ENCODE data around the gene HSPB6.

Gene HSPB6

DNA sequence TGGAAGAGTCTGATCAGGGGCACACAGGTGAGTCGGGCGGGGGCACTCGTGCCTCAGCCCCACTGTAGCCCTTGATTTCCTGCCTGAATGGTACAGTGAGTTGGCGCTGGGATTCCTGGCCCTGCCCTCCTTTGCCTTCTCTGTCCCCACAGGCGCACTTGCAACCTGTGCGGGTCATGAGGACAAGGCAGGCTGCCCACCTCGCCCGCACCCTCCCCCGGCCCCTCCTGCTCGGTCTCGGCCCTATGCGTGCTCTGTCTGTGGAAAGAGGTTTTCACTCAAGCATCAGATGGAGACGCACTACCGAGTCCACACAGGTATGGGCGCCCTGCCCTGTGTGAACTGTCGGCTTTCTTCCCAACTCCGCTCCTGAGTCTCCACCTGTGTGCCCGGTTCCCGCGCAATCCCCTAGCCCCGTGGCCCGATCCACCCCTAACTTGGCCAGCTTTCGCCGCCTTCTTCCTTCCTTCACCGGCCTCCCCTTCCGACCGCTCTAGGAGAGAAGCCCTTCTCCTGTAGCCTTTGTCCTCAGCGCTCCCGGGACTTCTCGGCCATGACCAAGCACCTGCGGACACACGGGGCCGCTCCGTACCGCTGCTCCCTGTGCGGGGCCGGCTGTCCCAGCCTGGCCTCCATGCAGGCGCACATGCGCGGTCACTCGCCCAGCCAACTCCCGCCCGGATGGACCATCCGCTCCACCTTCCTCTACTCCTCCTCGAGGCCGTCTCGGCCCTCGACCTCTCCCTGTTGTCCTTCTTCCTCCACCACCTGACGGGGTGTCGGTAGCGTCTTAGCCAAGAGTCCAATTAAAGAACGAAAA, 40.6 kb downstream of the HSPB6 start:
- Histone ChIP-seq H3K9me3 (ENCODE audit: low read length) (no peaks in the 10 kb centered on the region), H3K9me2 (ENCODE audit: low read depth, low read length) (no peaks in the 10 kb centered on the region), H3K27me3 (ENCODE audit: insufficient read depth, low read length) (peaks cover 7% of the 10 kb centered on the region), H3F3A (ENCODE audit: insufficient read depth, low read length) (no peaks in the 10 kb centered on the region), H3K27ac (ENCODE audit: low read depth, low read length, poor library complexity, severe bottlenecking) (no peak overlapping the region), H2AFZ (ENCODE audit: low read length) (no peak overlapping the region), H3K4me2 (ENCODE audit: low read length) (peak overlapping the region; percentile 73), H3K4me1 (ENCODE audit: insufficient read depth, low read length, severe bottlenecking) (peaks cover 27% of the 10 kb centered on the region), H3K9ac (ENCODE audit: low read length) (peak overlapping the region; percentile 61; the same call in 1 of the 2 replicates), H3K79me2 (ENCODE audit: insufficient read depth, low read length) (peaks cover 8% of the 10 kb centered on the region), H3K4me3 (ENCODE audit: low read depth, low read length, poor library complexity, severe bottlenecking) (peak overlapping the region; percentile 66), H4K20me1 (ENCODE audit: insufficient read depth, low read length) (no peaks in the 10 kb centered on the region), H3K36me3 (ENCODE audit: insufficient read depth, low read length) (peaks cover 14% of the 10 kb centered on the region; the same call in 1 of the 2 replicates)
- TF ChIP-seq EZH2 (IDR thresholded peaks at IDR 0.05; ENCODE audit: borderline replicate concordance, low read length) = no peak
- TF ChIP-seq, protein P1, sequence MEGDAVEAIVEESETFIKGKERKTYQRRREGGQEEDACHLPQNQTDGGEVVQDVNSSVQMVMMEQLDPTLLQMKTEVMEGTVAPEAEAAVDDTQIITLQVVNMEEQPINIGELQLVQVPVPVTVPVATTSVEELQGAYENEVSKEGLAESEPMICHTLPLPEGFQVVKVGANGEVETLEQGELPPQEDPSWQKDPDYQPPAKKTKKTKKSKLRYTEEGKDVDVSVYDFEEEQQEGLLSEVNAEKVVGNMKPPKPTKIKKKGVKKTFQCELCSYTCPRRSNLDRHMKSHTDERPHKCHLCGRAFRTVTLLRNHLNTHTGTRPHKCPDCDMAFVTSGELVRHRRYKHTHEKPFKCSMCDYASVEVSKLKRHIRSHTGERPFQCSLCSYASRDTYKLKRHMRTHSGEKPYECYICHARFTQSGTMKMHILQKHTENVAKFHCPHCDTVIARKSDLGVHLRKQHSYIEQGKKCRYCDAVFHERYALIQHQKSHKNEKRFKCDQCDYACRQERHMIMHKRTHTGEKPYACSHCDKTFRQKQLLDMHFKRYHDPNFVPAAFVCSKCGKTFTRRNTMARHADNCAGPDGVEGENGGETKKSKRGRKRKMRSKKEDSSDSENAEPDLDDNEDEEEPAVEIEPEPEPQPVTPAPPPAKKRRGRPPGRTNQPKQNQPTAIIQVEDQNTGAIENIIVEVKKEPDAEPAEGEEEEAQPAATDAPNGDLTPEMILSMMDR (IDR thresholded peaks at IDR 0.05; ENCODE audit: low read length) = no peak

DNA sequence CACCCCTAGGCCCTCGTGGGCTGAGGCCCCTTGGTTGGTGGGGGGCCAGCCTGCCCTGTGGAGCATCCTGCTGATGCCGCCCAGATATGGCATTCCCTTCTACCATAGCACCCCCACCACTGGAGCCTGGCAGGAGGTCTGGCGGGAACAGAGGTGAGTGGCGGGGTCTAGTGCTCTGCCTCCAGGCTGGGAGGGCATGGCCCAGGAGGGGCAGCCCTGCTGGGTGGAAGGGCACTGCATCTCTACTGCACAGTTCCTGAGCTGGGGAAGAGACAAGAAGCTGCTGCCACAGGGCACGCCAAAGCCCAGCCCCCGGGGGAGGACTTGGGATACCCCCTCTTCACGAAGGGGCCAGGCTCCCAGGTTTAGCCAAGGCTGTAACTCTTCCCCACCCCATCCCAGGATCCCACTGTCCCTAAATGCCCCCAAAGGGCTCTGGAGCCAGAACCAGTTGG, 41.4 kb downstream of the HSPB6 start:
- peaks cover 7% of the 10 kb centered on the region for H3K27me3 ChIP-seq (ENCODE audit: insufficient read depth, low read length)
- H3K9ac ChIP-seq (ENCODE audit: low read length) = no peak overlapping the region
- H3F3A ChIP-seq (ENCODE audit: insufficient read depth, low read length) = no peaks in the 10 kb centered on the region
- no peaks in the 10 kb centered on the region for H4K20me1 ChIP-seq (ENCODE audit: insufficient read depth, low read length)
- H3K36me3 ChIP-seq (ENCODE audit: insufficient read depth, low read length) = peaks cover 9% of the 10 kb centered on the region; the same call in 1 of the 2 replicates
- H3K79me2 ChIP-seq (ENCODE audit: insufficient read depth, low read length) = peaks cover 8% of the 10 kb centered on the region
- no peak overlapping the region for H3K4me3 ChIP-seq (ENCODE audit: low read depth, low read length, poor library complexity, severe bottlenecking)
- no peaks in the 10 kb centered on the region for H3K9me2 ChIP-seq (ENCODE audit: low read depth, low read length)
- peaks cover 33% of the 10 kb centered on the region for H3K4me1 ChIP-seq (ENCODE audit: insufficient read depth, low read length, severe bottlenecking)
- H3K9me3 ChIP-seq (ENCODE audit: low read length) = no peaks in the 10 kb centered on the region
- H3K4me2 ChIP-seq (ENCODE audit: low read length) = no peak overlapping the region
- TF ChIP-seq EZH2 (IDR thresholded peaks at IDR 0.05; ENCODE audit: borderline replicate concordance, low read length) = no peak
- TF ChIP-seq, protein P1 (IDR thresholded peaks at IDR 0.05; ENCODE audit: low read length) = no peak
- H3K27ac ChIP-seq (ENCODE audit: low read depth, low read length, poor library complexity, severe bottlenecking) = no peak overlapping the region
- no peak overlapping the region for H2AFZ ChIP-seq (ENCODE audit: low read length)

DNA sequence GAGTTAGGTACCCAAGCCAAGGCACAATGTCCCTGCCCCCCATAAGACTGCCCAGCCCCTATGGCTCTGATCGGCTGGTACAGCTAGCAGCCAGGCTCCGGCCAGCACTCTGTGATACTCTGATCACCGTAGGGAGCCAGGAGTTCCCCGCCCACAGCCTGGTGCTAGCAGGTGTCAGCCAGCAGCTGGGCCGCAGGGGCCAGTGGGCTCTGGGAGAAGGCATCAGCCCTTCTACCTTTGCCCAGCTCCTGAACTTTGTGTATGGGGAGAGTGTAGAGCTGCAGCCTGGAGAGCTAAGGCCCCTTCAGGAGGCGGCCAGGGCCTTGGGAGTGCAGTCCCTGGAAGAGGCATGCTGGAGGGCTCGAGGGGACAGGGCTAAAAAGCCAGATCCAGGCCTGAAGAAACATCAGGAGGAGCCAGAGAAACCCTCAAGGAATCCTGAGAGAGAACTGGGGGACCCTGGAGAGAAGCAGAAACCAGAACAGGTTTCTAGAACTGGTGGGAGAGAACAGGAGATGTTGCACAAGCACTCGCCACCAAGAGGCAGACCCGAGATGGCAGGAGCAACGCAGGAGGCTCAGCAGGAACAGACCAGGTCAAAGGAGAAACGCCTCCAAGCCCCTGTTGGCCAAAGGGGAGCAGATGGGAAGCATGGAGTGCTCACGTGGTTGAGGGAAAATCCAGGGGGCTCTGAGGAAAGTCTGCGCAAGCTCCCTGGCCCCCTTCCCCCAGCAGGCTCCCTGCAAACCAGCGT, 42.1 kb downstream of the HSPB6 start:
- H3K79me2 ChIP-seq (ENCODE audit: insufficient read depth, low read length) = peaks cover 8% of the 10 kb centered on the region
- no peak overlapping the region for H3K9ac ChIP-seq (ENCODE audit: low read length)
- H3K9me2 ChIP-seq (ENCODE audit: low read depth, low read length) = no peaks in the 10 kb centered on the region
- H3K36me3 ChIP-seq (ENCODE audit: insufficient read depth, low read length) = peaks cover 4% of the 10 kb centered on the region; the same call in 1 of the 2 replicates
- no peak overlapping the region for H3K27ac ChIP-seq (ENCODE audit: low read depth, low read length, poor library complexity, severe bottlenecking)
- no peaks in the 10 kb centered on the region for H3K9me3 ChIP-seq (ENCODE audit: low read length)
- H4K20me1 ChIP-seq (ENCODE audit: insufficient read depth, low read length) = no peaks in the 10 kb centered on the region
- H2AFZ ChIP-seq (ENCODE audit: low read length) = no peak overlapping the region
- H3K4me1 ChIP-seq (ENCODE audit: insufficient read depth, low read length, severe bottlenecking) = peaks cover 33% of the 10 kb centered on the region
- no peak overlapping the region for H3K4me3 ChIP-seq (ENCODE audit: low read depth, low read length, poor library complexity, severe bottlenecking)
- TF ChIP-seq EZH2 (IDR thresholded peaks at IDR 0.05; ENCODE audit: borderline replicate concordance, low read length) = no peak
- TF ChIP-seq, protein P1 (IDR thresholded peaks at IDR 0.05; ENCODE audit: low read length) = no peak
- no peaks in the 10 kb centered on the region for H3F3A ChIP-seq (ENCODE audit: insufficient read depth, low read length)
- H3K27me3 ChIP-seq (ENCODE audit: insufficient read depth, low read length) = peaks cover 7% of the 10 kb centered on the region
- no peak overlapping the region for H3K4me2 ChIP-seq (ENCODE audit: low read length)

Data from OCI-LY1 (cell line).